Measurements from ENCODE around the gene ATP6V1G2. TPM values are rescaled to one million over a fixed set of nuclear protein-coding genes. Genes with fewer than 3 reads are reported as not detected.

ATP6V1G2 gene
- total and polyA plus RNA-seq, 7 experiments from 2014 or later = 0.38 to 7.5 (median 2.8) TPM

DNA sequence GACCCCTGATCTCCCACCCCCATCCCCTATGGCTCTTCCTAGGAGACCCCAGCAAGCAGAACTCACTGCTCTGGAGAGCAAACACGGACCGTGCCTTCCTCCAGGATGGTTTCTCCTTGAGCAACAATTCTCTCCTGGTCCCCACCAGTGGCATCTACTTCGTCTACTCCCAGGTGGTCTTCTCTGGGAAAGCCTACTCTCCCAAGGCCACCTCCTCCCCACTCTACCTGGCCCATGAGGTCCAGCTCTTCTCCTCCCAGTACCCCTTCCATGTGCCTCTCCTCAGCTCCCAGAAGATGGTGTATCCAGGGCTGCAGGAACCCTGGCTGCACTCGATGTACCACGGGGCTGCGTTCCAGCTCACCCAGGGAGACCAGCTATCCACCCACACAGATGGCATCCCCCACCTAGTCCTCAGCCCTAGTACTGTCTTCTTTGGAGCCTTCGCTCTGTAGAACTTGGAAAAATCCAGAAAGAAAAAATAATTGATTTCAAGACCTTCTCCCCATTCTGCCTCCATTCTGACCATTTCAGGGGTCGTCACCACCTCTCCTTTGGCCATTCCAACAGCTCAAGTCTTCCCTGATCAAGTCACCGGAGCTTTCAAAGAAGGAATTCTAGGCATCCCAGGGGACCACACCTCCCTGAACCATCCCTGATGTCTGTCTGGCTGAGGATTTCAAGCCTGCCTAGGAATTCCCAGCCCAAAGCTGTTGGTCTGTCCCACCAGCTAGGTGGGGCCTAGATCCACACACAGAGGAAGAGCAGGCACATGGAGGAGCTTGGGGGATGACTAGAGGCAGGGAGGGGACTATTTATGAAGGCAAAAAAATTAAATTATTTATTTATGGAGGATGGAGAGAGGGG is 27.1 kb upstream of the ATP6V1G2 start:
- CTCF ChIA-PET = interaction anchor here (1.5 to 18.2 kb wide), 5 partner anchors 12 to 81 kb away, joined by 3 to 687 read pairs (median 41); partner anchors contain the start of genes ATP6V1G2, LST1, LTB and NCR3
- intact Hi-C loops (cut with micrococcal nuclease) = loop anchor here in 1 of 2 donors (2.0 kb wide), 1 partner anchor 15 kb away; no protein-coding TSS in a partner anchor
- Mint-ChIP-seq H3K36me3 (peaks cover 0 to 39% (median 4%) of the 10 kb centered on the region in 5 donors), H3K27me3 (peaks cover 0 to 16% (median 0%) of the 10 kb centered on the region in 5 donors), H3K9me3 (no peaks in the 10 kb centered on the region), H3K4me3 (peak overlapping the region; percentile 93 to 99 (median 98)), H3K27ac (peak overlapping the region; percentile 97 to 99 (median 99)), H3K4me1 (peaks cover 63 to 97% (median 93%) of the 10 kb centered on the region in 7 donors)
- Histone ChIP-seq H3K36me3 (ENCODE audit: control insufficient read depth in 2 of 3, insufficient read depth in 3 of 3, low read length in 3 of 3) (peaks cover 0 to 7% (median 5%) of the 10 kb centered on the region in 3 experiments), H3K27ac (ENCODE audit: low read depth, low read length) (peak overlapping the region; percentile 97), H3K27me3 (ENCODE audit: control insufficient read depth in 2 of 2, insufficient read depth in 2 of 2, low read length in 2 of 2) (no peaks in the 10 kb centered on the region), H3K4me3 (ENCODE audit: low read length) (peak overlapping the region; percentile 69), H3K9me3 (ENCODE audit: control insufficient read depth in 2 of 3, low read length in 3 of 3) (no peaks in the 10 kb centered on the region), H3K4me1 (ENCODE audit: control insufficient read depth in 2 of 2, insufficient read depth in 2 of 2, low read length in 2 of 2) (peaks cover 69 to 70% of the 10 kb centered on the region in 2 donors)
- no peak for ATAC-seq
- POLR2A ChIA-PET = interaction anchor here (0.6 to 66.4 kb wide), 4 partner anchors 9 to 1398 kb away, joined by 3 to 3078 read pairs (median 1540); partner anchors contain the start of genes AIF1, ATP6V1G2, DDX39B and LST1
- DNase-seq = no peak

DNA sequence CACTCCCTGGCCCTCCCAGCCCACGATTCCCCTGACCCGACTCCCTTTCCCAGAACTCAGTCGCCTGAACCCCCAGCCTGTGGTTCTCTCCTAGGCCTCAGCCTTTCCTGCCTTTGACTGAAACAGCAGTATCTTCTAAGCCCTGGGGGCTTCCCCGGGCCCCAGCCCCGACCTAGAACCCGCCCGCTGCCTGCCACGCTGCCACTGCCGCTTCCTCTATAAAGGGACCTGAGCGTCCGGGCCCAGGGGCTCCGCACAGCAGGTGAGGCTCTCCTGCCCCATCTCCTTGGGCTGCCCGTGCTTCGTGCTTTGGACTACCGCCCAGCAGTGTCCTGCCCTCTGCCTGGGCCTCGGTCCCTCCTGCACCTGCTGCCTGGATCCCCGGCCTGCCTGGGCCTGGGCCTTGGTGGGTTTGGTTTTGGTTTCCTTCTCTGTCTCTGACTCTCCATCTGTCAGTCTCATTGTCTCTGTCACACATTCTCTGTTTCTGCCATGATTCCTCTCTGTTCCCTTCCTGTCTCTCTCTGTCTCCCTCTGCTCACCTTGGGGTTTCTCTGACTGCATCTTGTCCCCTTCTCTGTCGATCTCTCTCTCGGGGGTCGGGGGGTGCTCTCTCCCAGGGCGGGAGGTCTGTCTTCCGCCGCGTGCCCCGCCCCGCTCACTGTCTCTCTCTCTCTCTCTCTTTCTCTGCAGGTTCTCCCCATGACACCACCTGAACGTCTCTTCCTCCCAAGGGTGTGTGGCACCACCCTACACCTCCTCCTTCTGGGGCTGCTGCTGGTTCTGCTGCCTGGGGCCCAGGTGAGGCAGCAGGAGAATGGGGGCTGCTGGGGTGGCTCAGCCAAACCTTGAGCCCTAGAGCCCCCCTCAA is 25.9 kb upstream of the ATP6V1G2 start, which contains the start of gene LTA:
LTA (plus strand) TSS at position 249 of the 871 bp plus-strand sequence; CDS start at position 703, 454 bp downstream.
- peaks cover 72% of the 10 kb centered on the region in 2 donors for H3K4me1 ChIP-seq (ENCODE audit: control insufficient read depth in 2 of 2, insufficient read depth in 2 of 2, low read length in 2 of 2)
- intact Hi-C loops (cut with micrococcal nuclease) = loop anchor here (1.0 kb wide), 5 partner anchors 8 to 25 kb away; partner anchors contain the start of genes LTB (in 1 of the 2) and NFKBIL1 (in 1 of the 2)

DNA sequence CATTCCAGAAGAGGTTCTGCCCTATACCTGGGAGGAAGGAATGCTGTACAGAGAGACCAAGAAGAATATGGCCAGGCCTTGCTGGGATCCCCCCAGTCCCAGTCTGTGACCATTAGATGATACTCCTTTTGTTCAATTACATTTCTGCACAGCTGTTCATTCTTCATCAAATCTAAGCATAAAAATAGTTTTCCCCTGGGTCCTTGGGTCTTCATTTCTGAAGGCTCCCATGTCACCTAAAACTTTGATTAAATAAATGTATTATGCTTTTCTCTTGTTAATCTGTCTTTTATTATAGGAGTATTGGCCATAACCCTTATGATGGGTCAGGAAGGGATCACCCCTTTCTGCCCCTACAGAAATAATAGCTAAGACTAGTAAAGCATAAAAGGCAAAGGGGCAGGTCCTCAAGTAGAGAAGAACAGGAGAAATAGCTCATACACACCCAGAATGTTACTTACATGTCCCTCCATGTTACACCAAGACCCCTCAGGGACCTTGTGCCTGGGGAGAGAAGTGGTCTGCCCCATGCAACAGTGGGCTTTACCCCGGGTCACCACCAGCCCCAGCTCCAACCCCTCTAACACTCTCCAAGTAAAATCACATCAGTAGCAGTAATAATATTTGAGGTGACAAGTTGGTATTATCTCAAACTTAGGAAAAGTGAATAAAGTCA is 23.6 kb upstream of the ATP6V1G2 start:
- Histone ChIP-seq H3K9me3 (ENCODE audit: control insufficient read depth in 2 of 3, low read length in 3 of 3) (no peaks in the 10 kb centered on the region), H3K27ac (ENCODE audit: low read depth, low read length) (peak overlapping the region; percentile 77), H3K27me3 (ENCODE audit: control insufficient read depth in 2 of 2, insufficient read depth in 2 of 2, low read length in 2 of 2) (no peaks in the 10 kb centered on the region), H3K4me3 (ENCODE audit: low read length) (no peak overlapping the region), H3K4me1 (ENCODE audit: control insufficient read depth in 2 of 2, insufficient read depth in 2 of 2, low read length in 2 of 2) (peaks cover 69 to 73% of the 10 kb centered on the region in 2 donors), H3K36me3 (ENCODE audit: control insufficient read depth in 2 of 3, insufficient read depth in 3 of 3, low read length in 3 of 3) (peaks cover 0 to 7% (median 0%) of the 10 kb centered on the region in 3 experiments)
- Mint-ChIP-seq H3K4me1 (peaks cover 57 to 93% (median 82%) of the 10 kb centered on the region in 7 donors), H3K9me3 (peaks cover 0 to 2% (median 0%) of the 10 kb centered on the region in 11 donors), H3K27me3 (peaks cover 0 to 31% (median 0%) of the 10 kb centered on the region in 5 donors), H3K36me3 (peaks cover 0 to 23% (median 4%) of the 10 kb centered on the region in 5 donors), H3K4me3 (peak overlapping the region in 8 of 10 donors; percentile 9 to 99 (median 38)), H3K27ac (peak overlapping the region; percentile 19 to 99 (median 94))
- ChIA-PET CTCF (interaction anchor here (0.6 to 5.1 kb wide), 5 partner anchors 11 to 26 kb away, joined by 4 to 48 read pairs (median 10); partner anchors contain the start of genes LTB and NCR3), POLR2A (interaction anchor here (0.6 to 66.4 kb wide), 4 partner anchors 6 to 102 kb away, joined by 4 to 3078 read pairs (median 1542); partner anchors contain the start of genes AIF1, ATP6V1G2, DDX39B and LST1)
- DNase-seq (no peak), ATAC-seq (no peak)
- intact Hi-C loops (cut with micrococcal nuclease) = loop anchor here in 1 of 2 donors (2.0 kb wide), 1 partner anchor 51 kb away; the partner anchor contains the start of gene PRRC2A

More for the DNA sequence above, 25.9 kb upstream of the ATP6V1G2 start, which contains the start of gene LTA:
- Histone ChIP-seq H3K27ac (ENCODE audit: low read depth, low read length) (peak within 1 kb of the TSS; percentile 97), H3K9me3 (ENCODE audit: control insufficient read depth in 2 of 3, low read length in 3 of 3) (no peaks in the 10 kb centered on the region), H3K36me3 (ENCODE audit: control insufficient read depth in 2 of 3, insufficient read depth in 3 of 3, low read length in 3 of 3) (peaks cover 0 to 3% (median 2%) of the 10 kb centered on the region in 3 experiments), H3K4me3 (ENCODE audit: low read length) (peak within 1 kb of the TSS; percentile 69), H3K27me3 (ENCODE audit: control insufficient read depth in 2 of 2, insufficient read depth in 2 of 2, low read length in 2 of 2) (no peaks in the 10 kb centered on the region)
- Mint-ChIP-seq H3K9me3 (peaks cover 0 to 2% (median 0%) of the 10 kb centered on the region in 11 donors), H3K27ac (peak within 1 kb of the TSS; percentile 97 to 99 (median 99)), H3K4me1 (peaks cover 67 to 100% (median 96%) of the 10 kb centered on the region in 7 donors), H3K4me3 (peak within 1 kb of the TSS; percentile 93 to 99 (median 98)), H3K27me3 (peaks cover 0 to 25% (median 0%) of the 10 kb centered on the region in 5 donors), H3K36me3 (peaks cover 3 to 38% (median 4%) of the 10 kb centered on the region in 5 donors)
- ChIA-PET POLR2A (interaction anchor here (0.6 to 66.4 kb wide), 4 partner anchors 8 to 291 kb away, joined by 3 to 3078 read pairs (median 1540); partner anchors contain the start of genes AIF1, ATP6V1G2, DDX39B and LST1), CTCF (interaction anchor here (2.8 to 18.2 kb wide), 5 partner anchors 9 to 26 kb away, joined by 22 to 687 read pairs (median 48); partner anchors contain the start of genes ATP6V1G2, LST1, LTB and NCR3)
- ATAC-seq (peak; percentile 74), DNase-seq (peak; percentile 52 to 82 (median 77))

DNA sequence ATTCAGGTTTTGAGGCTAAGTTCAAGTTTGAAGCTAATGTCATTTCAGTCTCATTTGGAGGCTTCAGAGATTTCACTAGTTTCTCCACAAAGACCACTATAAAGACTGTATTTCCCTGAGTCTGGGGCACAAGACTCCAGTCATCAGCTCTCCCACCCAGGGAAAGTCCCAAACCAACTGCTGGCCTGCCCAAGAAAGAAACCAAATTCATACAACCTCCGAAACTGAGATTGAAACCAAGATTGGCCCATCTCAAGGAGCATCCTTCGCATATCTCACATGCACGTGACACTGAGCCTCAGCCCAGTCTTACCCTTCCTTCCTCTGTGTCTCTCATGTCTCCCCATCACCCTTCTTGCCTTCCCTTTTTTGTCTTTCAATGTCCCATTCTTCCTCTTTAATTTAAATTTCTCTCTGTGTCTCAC is 22.1 kb upstream of the ATP6V1G2 start:
- Histone ChIP-seq H3K9me3 (ENCODE audit: control insufficient read depth in 2 of 3, low read length in 3 of 3) (no peaks in the 10 kb centered on the region), H3K36me3 (ENCODE audit: control insufficient read depth in 2 of 3, insufficient read depth in 3 of 3, low read length in 3 of 3) (peaks cover 0 to 16% (median 0%) of the 10 kb centered on the region in 3 experiments), H3K27me3 (ENCODE audit: control insufficient read depth in 2 of 2, insufficient read depth in 2 of 2, low read length in 2 of 2) (no peaks in the 10 kb centered on the region), H3K4me3 (ENCODE audit: low read length) (peak overlapping the region; percentile 23), H3K27ac (ENCODE audit: low read depth, low read length) (peak overlapping the region; percentile 77), H3K4me1 (ENCODE audit: control insufficient read depth in 2 of 2, insufficient read depth in 2 of 2, low read length in 2 of 2) (peaks cover 55 to 58% of the 10 kb centered on the region in 2 donors)
- POLR2A ChIA-PET = interaction anchor here (0.7 to 66.4 kb wide), 4 partner anchors 4 to 161 kb away, joined by 3 to 3078 read pairs (median 1540); partner anchors contain the start of genes AIF1, ATP6V1G2, DDAH2 and DDX39B
- intact Hi-C loops (cut with micrococcal nuclease) = loop anchor here (1.0 to 2.0 kb wide), 4 partner anchors 8 to 52 kb away; partner anchors contain the start of gene PRRC2A (in 1 of the 2)
- H3K9me3 Mint-ChIP-seq = peaks cover 0 to 2% (median 0%) of the 10 kb centered on the region in 11 donors
- CTCF ChIA-PET = interaction anchor here (0.8 to 5.1 kb wide), 6 partner anchors 9 to 28 kb away, joined by 3 to 48 read pairs (median 4); partner anchors contain the start of genes LTB and NCR3
- peaks cover 57 to 88% (median 77%) of the 10 kb centered on the region in 7 donors for H3K4me1 Mint-ChIP-seq
- H3K27me3 Mint-ChIP-seq = peaks cover 0 to 41% (median 0%) of the 10 kb centered on the region in 5 donors
- H3K36me3 Mint-ChIP-seq = peaks cover 7 to 26% (median 8%) of the 10 kb centered on the region in 5 donors
- H3K4me3 Mint-ChIP-seq = peak overlapping the region; percentile 39 to 77 (median 68)
- peak; percentile 82 for ATAC-seq
- DNase-seq = peak in 7 of 9 donors; percentile 58 to 84 (median 68)
- peak overlapping the region; percentile 84 to 99 (median 94) for H3K27ac Mint-ChIP-seq

Data from naive thymus-derived CD4-positive, alpha-beta T cell (primary cell).